GM19372 (cell line): ENCODE measurements around the gene FCGR2B.
"Not testable (repeated sequence)": the region's sequence is repeated elsewhere in the genome, so short reads cannot be mapped to it uniquely, and the experiment has no call there.

Experiments used
- ATAC-seq: cut with Tn5 transposase; IDR thresholded peaks from one replicate; pipeline ENCODE4 v1.9.1; 2021; ENCODE audit warnings: mild to moderate bottlenecking, low read depth, moderate library complexity; ENCODE audit not compliant: unreplicated experiment

FCGR2B gene

DNA sequence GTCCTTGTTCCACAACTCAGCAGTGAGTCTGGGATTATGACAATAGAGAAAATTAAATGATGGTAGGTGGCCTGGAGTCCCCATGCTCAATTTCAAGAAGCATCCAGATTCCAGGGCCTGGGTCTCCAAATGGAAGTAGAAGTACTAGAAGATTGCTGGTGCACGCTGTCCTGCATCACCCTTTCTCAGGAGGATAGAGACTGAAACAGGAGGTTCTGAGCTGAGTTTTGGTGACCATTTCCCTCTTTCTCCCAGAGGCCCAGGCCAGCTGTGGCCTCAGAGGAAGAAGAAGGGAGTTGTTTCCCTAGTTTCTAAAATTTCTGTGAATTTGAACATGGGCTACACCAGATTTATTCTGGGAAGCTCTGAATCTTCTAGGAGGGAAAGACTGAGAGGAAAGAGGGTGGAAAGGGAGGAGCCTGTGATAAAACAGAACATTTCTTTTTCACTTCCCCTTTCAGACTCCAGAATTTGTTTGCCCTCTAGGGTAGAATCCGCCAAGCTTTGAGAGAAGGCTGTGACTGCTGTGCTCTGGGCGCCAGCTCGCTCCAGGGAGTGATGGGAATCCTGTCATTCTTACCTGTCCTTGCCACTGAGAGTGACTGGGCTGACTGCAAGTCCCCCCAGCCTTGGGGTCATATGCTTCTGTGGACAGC, at the start of gene FCGR2B:
FCGR2B (plus strand) TSS at position 460 of the 656 bp plus-strand sequence; CDS start at position 559, 99 bp downstream.
- peak; percentile 68 for ATAC-seq

DNA sequence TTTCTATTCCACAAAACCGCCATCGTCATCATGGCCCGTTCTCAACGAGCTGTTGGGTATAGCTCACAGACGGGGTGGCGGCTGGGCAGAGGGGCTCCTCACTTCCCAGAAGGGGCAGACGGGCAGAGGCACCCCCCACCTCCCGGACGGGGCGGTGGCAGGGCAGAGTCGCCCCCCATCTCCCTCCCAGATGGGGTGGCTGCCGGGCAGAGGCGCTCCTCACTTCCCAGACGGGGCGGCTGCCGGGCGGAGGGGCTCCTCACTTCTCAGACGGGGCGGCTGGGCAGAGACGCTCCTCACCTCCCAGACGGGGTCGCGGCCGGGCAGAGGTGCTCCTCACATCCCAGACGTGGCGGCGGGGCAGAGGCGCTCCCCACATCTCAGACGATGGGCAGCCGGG, 46.5 kb upstream of the FCGR2B start:
- not testable (repeated sequence) for ATAC-seq

DNA sequence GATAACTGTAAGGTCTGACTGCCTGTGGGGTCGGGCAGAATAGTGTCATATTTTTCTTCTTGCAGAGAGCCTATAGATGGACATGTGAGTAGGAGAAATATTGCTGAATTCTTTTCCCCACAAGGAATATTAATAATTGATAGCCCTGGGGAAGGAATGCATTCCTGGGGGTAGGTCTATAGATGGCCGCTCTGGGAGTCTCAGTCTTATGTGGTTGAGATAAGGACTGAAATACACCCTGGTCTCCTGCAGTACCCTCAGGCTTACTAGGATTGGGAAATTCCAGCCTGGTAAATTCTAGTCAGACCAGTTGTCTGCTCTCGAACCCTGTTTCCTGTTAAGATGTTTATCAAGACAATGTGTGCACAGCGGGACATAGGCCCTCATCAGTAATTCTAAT, 44.4 kb upstream of the FCGR2B start:
- ATAC-seq = not testable (repeated sequence)

DNA sequence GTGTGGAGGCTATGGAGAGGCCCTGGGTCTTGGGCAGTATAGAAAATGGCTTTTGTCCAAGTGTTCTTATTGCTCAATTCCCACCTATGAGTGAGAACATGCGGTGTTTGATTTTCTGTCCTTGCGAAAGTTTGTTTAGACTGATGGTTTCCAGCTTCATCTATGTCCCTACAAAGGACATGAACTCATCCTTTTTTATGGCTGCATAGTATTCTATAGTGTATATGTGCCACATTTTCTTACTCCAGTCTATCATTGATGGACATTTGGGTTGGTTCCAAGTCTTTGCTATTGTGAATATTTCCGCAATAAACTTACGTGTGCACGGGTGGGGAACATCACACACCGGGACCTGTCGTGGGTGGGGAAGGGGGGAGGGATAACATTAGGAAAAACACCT, 42.5 kb upstream of the FCGR2B start:
- ATAC-seq = not testable (repeated sequence)

DNA sequence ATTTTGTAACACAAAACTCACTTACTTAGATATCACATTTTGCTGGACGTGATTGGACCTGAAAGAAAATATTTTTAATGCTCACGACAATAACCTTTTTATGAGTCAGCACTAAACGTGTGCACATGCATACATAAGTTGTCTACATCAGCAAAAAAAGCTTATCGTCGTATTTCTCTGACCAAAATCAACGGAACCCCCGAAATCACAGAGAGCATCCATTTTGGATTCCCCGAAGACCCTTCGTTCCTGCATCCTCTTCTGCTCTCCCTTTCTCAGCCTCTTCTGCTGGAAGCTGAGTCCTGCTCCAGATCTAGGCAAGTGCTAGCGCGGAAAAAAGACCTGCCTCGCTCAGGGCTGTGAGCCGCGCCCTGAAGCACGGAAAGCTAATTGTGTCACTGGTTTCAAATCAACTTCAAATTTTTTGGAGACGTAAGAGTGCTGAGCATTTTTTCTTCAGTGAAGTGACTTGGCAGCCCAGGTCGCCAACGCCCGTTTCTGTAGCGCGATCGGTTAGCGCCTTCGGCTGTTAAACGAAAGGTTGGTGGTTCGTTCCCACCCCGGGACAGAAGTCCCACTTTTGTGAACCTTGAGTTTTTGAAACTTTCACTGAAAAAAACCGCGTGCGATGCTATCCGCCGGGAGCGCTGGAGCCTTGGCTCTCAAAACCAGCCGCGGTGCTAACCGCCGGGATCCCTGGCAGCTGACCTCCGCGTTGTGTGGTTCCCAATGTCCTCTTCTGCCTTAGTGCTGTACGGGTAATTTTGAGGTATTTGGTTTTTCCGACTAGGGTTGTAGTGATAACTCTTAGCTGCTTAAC, 41.6 kb upstream of the FCGR2B start:
- not testable (repeated sequence) for ATAC-seq

DNA sequence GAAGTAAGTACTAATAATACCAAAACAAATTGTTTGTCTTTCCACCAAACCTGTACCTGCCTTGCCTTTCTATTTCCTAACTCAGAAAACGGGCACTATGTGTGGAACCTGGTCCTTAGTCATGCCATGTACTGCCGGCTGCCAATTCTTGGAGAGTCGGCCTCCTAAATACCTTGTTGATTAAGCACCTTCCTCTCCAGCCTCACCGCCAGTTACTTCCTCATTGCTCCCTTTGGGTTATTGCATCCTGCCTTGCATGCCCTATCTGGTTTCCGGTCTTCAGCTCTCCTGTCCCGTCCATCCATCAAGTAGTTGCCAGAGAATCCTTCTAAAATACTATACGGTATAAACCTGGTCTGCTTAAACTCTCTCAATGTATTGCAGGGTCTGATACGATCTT, 40.9 kb upstream of the FCGR2B start:
- ATAC-seq = not testable (repeated sequence)

DNA sequence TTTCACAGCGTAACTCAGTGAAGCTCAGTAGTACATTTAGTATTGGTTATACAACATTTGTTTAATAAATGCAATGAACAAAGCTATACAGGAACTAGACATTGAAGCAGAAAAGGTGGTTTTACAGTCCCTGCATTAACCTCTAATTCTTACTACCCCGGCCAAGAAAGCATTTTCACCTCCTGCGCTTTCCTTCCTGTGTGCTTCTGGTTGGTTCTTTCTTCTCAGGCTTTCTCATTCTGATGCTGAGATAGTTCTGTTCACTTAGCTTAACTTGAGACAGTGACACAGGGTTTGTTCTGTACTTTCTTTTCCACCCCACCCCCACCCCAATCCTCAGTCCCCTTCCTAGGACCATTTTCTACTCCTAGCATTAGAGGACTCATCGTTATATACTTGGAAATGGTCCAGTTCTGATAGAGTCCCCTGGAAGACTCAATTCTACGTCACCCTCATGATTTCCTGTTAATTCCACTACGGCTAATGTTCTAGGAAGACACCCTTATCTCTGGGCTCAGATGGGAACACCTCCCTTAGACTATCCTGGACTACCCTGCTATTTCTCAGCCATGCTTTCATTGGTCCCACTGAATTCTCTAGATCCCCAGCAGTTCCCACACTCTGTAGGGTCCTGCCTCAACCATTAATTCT, 39.4 kb upstream of the FCGR2B start:
- ATAC-seq = not testable (repeated sequence)

DNA sequence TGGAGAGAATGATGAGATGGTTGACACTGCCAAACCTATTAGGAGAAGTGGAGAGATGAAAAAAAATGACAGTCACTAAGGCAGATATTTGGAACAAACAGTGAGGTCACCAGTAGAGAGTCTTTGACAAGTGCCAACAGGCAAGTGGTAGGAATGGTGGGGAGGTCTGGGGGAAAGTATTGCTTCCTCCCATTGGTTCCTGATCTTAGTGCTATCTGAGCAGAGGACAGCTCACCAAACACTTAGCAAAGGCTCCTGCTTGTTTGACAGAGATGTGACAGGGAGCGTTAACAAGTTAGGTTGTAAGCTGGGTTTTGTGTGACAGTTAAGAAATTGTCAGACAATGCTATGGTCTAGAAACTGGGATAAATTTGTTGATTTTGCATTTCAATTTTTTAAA, 38.3 kb upstream of the FCGR2B start:
- not testable (repeated sequence) for ATAC-seq

DNA sequence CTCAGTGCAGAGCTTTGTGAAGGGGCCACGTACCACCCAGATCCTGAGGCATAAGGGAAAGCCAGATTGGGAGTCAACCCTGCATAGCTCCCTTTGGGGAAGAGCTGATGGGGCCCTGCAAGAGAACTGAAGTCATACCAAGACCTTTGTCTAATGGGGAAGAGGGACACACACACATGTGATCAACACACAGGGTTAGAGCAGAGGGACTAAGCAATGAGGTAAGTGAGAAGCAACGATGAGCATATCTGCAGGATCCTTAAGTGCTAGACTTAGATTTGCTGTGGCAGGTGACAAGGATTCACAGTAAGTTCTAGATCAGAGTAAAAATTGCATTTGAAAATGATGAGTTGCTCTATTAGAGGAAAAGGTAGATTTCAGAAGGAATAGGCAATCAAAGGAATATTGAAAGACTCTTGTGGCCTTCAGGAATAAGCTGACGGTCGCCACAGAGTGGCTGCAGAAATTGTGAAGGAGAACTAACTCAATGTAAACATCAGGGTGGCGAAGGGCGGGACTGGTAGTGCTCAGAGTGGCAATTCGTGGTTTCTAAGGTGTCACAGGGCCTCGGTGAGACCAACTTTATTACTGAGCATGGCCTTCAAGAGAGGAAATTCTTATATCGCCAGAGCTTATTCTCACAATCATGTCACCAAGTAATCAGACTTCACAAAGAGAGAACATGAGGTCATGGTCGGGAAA, 36.3 kb upstream of the FCGR2B start:
- ATAC-seq = not testable (repeated sequence)

DNA sequence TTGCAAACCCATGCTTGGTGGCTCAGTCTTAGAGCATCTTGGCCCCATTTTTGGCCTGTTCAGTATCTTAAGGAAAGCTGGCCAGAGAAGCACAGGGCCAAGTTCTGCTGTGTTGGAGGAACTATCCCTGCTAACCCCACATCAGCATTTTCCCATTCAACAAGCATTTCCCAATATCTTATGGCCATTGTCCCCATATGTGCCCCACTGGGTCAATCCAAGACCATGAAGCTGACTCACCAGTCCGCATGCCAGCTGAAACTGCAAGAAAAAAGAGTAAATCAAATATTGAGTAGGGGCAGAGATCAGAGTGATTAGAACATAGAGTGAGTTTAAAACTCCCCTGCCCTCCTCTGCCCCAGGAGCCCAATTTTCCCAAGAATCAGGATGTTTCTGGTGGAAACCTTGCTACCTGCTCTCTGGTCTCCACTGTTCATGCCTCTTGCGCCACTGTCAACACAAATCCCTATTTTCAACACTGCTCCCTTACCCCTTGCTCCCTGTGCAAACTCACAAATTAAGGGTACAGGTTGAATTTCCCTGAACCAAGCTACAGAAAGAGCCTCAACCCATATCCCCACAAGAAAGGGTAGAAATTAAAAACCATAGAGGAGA, 32.7 kb upstream of the FCGR2B start:
- ATAC-seq = not testable (repeated sequence)

DNA sequence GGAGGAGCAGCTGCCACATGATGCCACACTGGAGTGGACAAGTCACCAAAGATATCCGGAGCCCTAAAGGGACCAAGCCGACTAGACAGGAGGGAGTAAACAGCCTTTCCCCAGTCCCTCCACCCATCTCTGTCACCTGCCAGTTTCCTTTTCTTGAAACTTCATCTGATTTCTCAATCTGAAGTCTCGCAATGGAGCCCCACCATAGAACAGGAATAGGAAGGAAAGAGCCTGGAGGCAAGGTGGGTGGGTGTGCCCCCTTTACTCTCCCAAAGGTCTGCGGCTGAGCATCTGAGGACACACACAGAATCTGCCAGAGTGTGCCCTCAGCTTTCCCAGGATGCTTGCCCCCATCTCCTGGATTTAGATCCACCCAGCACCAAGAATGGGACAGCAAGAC, 31.9 kb upstream of the FCGR2B start, which contains the start of gene FCGR3B:
FCGR3B (minus strand) TSS at position 101 of the 400 bp plus-strand sequence; CDS start at position 19, 82 bp downstream.
- no peak for ATAC-seq

DNA sequence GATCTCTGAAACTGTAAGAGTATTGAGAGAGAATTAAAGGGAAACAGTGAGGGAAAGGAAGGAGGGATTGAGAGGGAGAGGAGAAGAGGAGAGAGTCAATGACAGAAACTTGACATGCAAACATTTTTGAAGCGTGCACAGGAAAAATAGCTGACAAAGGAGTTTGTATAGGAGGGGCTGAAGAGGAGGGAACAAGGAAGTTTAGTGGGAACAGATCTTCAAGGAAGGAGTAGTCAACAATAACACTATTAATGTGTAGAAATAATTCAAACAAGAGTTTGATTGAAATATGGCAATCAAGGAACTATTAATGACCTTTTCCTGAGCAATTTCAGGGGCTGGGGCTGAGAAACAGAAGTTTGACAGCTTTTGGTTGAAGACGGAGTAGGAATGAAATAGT, 27.9 kb upstream of the FCGR2B start:
- ATAC-seq = not testable (repeated sequence)

DNA sequence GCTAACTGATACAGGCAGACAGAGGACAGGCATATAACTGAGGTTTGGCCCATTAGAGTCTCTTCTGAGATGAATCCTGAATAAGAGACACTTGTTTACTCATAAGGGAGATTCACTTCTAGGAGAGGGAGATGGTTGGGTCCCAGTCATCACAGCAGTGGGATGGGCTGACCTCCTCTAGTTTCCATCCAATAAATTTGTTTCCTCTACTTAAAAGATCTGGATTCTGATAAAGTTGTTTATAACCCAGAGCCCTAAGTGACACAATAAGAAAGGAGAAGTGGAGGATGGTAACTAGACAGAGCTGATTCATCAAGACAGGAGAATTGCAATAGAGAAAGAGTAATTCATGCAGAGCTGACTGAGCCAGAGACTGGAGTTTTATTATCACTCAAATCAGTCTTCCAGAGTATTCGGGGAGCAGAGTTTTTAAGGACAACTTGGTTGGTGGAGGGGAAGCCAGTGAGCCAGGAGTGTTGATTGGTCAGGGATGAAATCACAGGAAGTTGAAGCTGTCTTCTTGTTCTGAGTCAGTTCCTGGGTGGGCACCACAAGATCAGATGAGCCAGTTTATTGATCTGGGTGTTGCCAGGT, 26.7 kb upstream of the FCGR2B start:
- not testable (repeated sequence) for ATAC-seq

DNA sequence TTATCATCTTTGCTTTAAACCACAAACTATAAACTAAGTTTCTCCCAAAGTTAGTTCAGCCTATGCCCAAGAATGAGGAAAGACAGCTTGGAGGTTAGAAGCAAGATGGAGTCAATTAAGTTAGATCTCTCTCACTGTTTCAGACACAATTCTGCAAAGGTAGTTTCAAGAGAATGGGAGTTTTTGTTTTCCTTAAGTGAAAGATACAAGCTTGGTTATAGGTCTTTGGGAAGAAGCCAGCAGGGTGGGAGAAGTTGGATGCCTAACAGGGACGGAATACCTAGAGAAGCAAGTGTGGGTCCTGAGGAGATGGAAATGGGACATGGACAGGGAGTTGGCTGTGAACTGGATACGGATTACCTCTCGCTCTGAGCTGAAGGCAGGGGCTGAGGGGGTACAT, 26.0 kb upstream of the FCGR2B start:
- not testable (repeated sequence) for ATAC-seq

DNA sequence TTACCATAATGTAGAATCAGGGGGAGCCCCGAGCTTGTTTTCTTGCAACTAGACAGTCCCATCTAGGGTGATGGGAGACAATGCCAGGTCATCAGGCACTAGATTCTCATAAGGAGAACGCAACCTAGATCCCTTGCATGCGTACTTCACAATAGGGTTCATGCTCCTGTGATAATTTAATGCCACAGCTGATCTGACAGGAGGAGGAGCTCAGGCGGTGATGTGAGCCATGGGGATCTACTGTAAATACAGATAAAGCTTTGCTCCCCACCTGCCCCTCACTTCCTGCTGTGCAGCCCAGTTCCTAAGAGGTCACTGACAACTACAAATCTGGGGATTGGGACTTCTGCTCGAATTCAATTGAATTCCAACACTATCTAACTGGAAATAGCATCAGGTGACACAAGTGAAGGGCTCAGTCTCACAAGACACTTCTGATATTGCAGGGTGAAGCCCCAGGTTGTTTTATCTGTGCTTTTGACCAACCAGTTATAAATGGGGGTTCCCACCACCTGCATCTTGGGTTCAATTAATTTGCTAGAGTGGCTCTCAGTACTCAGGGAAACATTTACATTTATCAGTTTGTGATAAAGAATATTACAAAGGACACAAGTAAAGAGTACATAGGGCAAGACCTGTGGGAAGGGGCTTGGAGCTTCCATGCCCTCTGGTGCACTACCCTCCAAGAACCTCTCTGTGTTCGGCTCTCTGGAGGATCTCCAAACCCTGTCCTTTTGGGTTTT, 24.5 kb upstream of the FCGR2B start:
- not testable (repeated sequence) for ATAC-seq

DNA sequence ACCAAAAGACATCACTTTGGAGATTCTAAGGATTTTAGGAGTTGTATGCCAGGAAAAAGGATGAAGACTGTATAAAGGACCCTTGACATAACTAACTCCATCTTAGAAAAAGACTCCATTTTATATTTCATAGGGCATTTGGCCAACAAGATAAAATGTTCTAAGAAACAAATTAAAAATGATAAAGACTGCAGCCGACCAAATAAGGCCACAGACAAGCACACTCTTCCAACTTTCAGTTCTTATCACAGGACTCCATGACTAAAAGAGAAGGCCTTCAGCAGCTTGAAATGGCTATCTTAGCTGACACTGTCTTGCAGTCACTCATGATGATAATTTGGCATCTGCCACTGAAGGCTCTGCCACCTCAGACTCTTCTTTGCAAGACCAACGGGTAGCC, 23.7 kb upstream of the FCGR2B start:
- not testable (repeated sequence) for ATAC-seq

DNA sequence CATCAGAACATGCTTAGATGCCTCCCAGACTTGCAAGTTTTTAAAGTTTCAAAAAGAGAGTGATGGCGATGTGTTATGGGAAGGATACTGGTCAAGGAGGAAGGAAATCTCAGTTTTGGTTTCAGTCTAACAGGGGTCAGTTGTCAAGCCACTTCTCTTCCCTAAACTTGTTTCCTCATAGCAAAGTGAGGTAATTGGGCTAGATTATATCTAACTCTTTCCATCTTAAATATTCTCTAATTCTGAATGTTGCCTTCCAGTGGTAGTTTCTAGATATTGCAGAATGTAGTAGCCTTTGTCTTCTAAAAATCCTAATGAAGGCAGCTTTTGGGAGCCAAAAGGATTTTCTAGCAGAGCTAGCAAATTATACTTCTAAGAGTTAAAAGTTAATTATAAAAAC, 20.2 kb upstream of the FCGR2B start:
- not testable (repeated sequence) for ATAC-seq

DNA sequence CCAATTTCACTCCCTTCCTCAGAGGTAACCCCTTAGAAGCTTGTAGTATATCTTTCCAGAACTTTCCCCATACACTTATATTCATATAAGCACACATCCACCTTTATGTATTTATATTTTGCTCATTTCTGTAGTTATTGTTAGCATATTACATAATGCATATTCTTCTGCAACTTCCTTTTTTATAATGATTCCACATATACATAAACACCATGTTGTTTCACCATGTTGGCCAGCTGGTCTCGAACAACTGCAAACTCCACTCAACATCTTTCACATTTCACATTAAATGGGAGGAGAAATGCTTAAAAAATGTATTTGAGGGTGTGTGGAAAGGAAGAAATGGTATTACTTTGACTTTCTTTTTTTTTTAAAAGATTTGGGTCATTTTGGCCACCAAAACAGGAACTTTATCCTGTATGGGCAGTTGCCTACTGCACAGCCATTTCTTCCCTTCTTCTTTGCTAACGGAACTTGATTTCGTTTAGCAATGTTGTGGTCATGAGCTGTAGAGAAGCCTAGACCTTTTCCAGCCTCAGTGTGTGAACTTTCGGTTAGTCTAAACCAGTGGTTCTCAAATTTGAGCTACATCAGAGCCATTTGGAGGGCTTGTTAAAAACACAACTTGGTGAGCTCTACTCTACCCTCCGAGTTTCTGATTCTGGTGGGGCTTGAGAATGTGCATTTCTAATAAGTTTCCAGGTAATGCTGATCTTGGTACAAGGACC, 19.3 kb upstream of the FCGR2B start:
- ATAC-seq = not testable (repeated sequence)
